ENCODE measurements around the gene SEMA5A. TPM values are rescaled to one million over a fixed set of nuclear protein-coding genes. Genes with fewer than 3 reads are reported as not detected.

The SEMA5A gene
- total RNA-seq, 2 experiments from 2014 or later, result 1.1 to 1.7 TPM

DNA sequence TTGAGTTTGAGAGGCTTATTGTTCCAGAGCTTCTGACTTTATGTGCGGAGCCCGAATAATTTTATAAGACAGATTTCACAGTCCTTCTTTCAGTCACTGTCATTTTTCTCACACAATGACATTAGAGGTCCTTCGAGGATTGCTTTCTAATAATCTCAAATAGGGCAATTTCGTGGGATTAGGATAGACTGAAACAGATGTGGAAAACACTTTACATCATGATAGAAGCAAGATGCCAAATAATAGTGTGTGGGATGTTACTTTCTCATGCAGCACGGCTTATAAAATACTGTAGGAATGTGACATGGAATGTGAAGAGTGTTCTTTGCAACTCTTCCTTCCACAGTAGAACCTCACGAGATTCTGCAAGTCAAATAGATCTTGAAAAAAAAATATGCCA lies 451.3 kb downstream of the SEMA5A start:
- ChIA-PET POLR2A (no interaction called here), CTCF (interaction anchor here (0.6 kb wide), 1 partner anchor 1120 kb away, joined by 4 read pairs; no protein-coding TSS in a partner anchor)
- no peak overlapping the region for H3K27ac Mint-ChIP-seq
- no peaks in the 10 kb centered on the region for H3K36me3 Mint-ChIP-seq (ENCODE audit: low read depth)
- DNase-seq, result no peak
- H3K4me1 Mint-ChIP-seq, result no peaks in the 10 kb centered on the region
- peaks cover 6% of the 10 kb centered on the region for H3K9me3 Mint-ChIP-seq
- H3K27me3 Mint-ChIP-seq, result no peaks in the 10 kb centered on the region
- no peak overlapping the region for H3K4me3 Mint-ChIP-seq

DNA sequence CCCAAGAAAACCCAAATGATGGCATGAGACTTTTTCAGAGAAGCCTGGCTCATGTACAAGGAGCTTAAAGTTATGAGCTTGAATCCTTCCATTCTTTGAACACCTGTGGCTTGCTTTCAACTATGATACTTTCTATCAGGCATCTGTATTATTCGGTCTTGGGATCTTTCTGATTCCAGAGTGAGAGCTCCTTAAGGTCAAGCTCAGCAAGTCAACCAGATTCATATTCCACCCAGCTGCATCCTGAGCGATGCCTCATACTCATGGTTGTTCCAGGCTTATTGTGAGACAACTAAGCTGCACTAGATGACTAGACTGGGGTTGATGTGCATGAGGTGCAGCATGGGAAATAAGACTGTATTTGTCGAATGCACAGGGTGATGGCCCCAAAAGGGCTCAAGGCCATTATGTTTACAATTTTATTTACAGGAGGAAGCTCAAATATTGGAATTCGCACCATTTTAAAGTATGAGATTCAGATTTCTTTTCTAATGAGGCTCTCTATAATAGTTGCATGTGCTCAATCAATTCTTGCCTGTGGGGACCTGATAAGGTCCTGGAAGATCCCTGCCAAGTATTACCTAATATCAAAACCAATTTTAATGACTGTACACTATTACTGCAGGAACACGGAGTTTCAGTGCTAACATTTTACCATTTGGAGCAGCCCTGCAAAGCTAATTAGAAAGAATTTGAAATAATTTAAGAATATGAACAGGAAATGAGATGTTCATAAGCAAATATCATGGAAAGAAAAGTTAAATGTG lies 453.8 kb downstream of the SEMA5A start:
- no peak overlapping the region for H3K27ac Mint-ChIP-seq
- no peaks in the 10 kb centered on the region for H3K36me3 Mint-ChIP-seq (ENCODE audit: low read depth)
- DNase-seq, result no peak
- ChIA-PET CTCF (no interaction called here), POLR2A (no interaction called here)
- peaks cover 6% of the 10 kb centered on the region for H3K9me3 Mint-ChIP-seq
- H3K4me1 Mint-ChIP-seq, result no peaks in the 10 kb centered on the region
- H3K4me3 Mint-ChIP-seq, result no peak overlapping the region
- H3K27me3 Mint-ChIP-seq, result no peaks in the 10 kb centered on the region

DNA sequence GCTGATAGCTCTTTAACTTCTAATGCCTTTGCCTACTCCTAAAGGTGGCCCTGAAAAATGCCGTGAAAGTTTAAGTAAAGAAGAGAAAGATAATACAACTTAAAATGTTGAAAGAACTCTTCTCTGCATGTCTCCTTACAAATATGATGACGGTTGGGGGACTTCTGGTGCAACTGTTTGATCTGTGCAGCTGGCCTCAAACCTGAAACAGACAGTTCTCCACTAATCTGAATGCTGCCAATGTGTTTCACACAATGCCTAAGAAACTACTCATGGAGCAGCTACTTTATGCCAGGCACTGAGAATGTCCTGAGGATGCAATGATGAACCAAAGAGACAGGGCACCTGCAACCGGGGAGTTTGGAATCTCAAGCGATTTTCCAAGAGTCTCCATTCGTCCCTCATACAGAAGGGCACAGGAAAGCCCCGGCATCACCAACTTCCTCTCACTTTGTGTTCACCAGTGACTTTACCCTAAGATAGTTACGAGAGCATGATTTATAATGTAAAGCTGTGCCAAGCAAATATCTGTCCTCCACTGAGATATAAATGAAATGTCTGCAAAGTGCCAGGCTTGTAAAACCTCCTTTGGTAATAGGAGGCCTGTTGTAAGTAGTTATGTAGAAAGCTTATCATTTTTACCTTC lies 455.4 kb downstream of the SEMA5A start:
- Mint-ChIP-seq H3K36me3 (ENCODE audit: low read depth) (no peaks in the 10 kb centered on the region), H3K4me1 (no peaks in the 10 kb centered on the region), H3K9me3 (peaks cover 9% of the 10 kb centered on the region), H3K27ac (no peak overlapping the region), H3K27me3 (no peaks in the 10 kb centered on the region), H3K4me3 (no peak overlapping the region)
- DNase-seq, result no peak
- ChIA-PET POLR2A (no interaction called here), CTCF (no interaction called here)

DNA sequence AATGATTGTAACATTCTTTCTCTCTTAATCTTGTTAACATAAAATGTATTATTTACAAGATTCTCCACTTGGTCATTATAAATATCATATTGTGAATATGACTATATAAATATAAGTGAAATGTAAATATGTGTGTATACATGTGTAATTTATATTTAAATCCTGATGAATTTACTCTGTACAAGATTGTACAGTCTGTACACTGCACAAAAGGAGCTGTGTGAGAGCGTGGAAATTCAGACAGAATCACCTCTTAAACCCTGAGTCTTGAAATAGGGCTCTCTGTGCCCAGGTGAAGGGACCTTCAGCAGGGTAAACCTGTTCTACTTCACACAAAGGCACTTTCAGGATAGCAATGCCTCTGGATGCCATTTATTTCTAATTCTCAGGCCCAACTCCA lies 456.0 kb downstream of the SEMA5A start:
- ChIA-PET CTCF (no interaction called here), POLR2A (no interaction called here)
- H3K9me3 Mint-ChIP-seq, result peaks cover 10% of the 10 kb centered on the region
- no peak overlapping the region for H3K27ac Mint-ChIP-seq
- H3K36me3 Mint-ChIP-seq (ENCODE audit: low read depth), result no peaks in the 10 kb centered on the region
- H3K27me3 Mint-ChIP-seq, result no peaks in the 10 kb centered on the region
- H3K4me1 Mint-ChIP-seq, result no peaks in the 10 kb centered on the region
- no peak overlapping the region for H3K4me3 Mint-ChIP-seq
- DNase-seq, result no peak

DNA sequence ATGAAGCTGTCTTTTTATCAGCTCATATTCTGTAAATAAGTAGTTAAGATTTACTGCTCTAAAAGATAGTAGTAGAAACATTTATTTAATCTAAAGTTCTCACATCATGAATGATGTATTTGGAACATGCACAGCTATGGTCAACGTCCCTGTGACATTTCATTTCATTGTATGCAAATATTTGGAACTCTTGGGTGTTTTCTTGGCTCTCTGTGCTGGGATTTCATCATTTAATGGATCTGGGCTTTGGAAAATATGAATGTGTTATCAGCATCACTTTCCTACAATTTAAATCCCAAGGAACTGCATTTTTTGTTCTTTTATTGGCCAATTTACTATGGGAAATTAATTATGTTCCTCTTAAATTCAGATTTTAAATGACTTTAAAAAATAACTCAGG lies 462.9 kb downstream of the SEMA5A start:
- no peaks in the 10 kb centered on the region for H3K36me3 Mint-ChIP-seq (ENCODE audit: low read depth)
- no peaks in the 10 kb centered on the region for H3K4me1 Mint-ChIP-seq
- H3K27ac Mint-ChIP-seq, result no peak overlapping the region
- ChIA-PET CTCF (no interaction called here), POLR2A (no interaction called here)
- no peak overlapping the region for H3K4me3 Mint-ChIP-seq
- DNase-seq, result no peak
- peaks cover 20% of the 10 kb centered on the region for H3K9me3 Mint-ChIP-seq
- no peaks in the 10 kb centered on the region for H3K27me3 Mint-ChIP-seq

DNA sequence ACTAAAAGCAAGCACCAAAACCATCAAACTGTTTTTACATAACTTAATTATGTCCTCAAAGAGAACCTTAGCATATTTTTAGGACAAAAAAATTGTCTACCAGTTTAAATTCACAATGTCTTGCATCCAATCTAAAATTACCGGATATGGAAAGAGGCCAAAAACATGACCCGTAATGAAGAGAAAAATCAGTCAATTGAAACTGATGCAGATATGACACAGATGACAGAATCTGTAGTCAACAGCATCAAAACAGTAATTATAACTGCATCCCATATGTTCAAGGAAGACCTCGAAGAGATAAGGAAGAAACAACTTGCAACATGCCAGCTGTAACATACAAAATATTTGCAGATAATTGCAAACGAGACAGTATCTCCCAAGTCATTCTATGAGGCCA lies 473.2 kb downstream of the SEMA5A start:
- Mint-ChIP-seq H3K9me3 (peaks cover 2% of the 10 kb centered on the region), H3K4me3 (no peak overlapping the region), H3K4me1 (no peaks in the 10 kb centered on the region), H3K36me3 (ENCODE audit: low read depth) (no peaks in the 10 kb centered on the region), H3K27ac (no peak overlapping the region), H3K27me3 (no peaks in the 10 kb centered on the region)
- CTCF ChIA-PET, result no interaction called here
- DNase-seq, result no peak
- POLR2A ChIA-PET, result no interaction called here

DNA sequence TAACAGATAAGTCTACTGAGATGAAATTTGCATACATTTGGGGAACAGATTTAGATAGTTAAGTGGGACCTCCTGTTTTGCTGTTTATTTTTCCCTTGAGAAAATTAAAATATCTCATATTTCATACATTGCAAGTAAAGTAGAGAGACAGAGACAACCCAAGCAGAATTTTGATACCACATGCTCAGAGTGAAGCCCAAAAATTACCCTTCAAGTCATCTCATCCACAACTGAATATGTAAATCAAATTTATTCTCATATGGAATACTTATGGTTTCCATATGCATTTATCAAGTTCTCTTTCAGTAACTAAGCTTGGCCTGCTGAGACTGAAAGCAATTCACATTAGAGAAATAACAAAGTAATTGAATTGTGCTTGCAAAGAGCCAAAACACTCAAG lies 474.4 kb downstream of the SEMA5A start:
- H3K27ac Mint-ChIP-seq, result no peak overlapping the region
- CTCF ChIA-PET, result no interaction called here
- no peaks in the 10 kb centered on the region for H3K36me3 Mint-ChIP-seq (ENCODE audit: low read depth)
- H3K9me3 Mint-ChIP-seq, result peaks cover 2% of the 10 kb centered on the region
- POLR2A ChIA-PET, result no interaction called here
- no peak for DNase-seq
- no peak overlapping the region for H3K4me3 Mint-ChIP-seq
- H3K27me3 Mint-ChIP-seq, result no peaks in the 10 kb centered on the region
- H3K4me1 Mint-ChIP-seq, result no peaks in the 10 kb centered on the region

DNA sequence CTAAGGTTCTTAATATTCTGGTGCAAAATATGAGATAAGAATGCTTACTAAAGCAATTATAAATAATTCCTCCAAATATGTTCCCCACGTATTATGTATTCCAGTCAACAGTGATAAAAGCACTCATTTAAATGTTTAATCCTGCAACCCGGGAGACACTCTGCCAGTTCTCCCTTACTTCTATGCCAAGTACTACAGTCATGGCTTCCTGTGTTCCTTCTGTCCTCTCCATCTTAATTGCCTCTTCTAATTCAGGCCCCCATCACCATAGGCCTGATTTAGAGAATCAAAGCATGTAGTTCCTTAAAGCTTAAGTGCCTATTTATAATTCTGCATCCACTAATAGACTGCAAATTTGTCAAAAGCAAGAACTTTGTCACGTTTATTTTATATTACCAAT lies 474.8 kb downstream of the SEMA5A start:
- Mint-ChIP-seq H3K27me3 (no peaks in the 10 kb centered on the region), H3K4me3 (no peak overlapping the region), H3K9me3 (peaks cover 2% of the 10 kb centered on the region), H3K27ac (no peak overlapping the region), H3K4me1 (no peaks in the 10 kb centered on the region), H3K36me3 (ENCODE audit: low read depth) (no peaks in the 10 kb centered on the region)
- ChIA-PET CTCF (no interaction called here), POLR2A (no interaction called here)
- DNase-seq, result no peak

DNA sequence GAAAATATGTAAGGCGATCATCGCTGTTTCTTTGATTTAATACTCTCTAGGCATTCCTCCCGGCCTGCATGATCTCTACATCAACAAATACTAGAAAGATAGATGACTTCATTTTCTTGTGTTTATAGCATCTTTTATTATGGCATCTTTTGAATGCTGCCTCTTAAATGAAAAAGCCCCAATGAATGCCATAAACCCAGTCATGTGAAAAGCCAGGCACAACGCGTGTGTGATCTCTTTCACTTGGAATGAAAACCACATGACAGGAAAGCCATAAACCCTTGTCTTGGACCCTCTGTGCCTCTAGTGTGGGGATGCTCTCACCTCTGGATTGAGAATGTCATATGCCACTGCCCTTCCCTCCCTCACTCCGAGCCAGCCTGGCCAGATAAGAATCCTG lies 476.2 kb downstream of the SEMA5A start:
- ChIA-PET POLR2A (no interaction called here), CTCF (no interaction called here)
- Mint-ChIP-seq H3K4me3 (no peak overlapping the region), H3K9me3 (peaks cover 2% of the 10 kb centered on the region), H3K27ac (no peak overlapping the region), H3K27me3 (no peaks in the 10 kb centered on the region), H3K4me1 (no peaks in the 10 kb centered on the region), H3K36me3 (ENCODE audit: low read depth) (no peaks in the 10 kb centered on the region)
- DNase-seq, result no peak

DNA sequence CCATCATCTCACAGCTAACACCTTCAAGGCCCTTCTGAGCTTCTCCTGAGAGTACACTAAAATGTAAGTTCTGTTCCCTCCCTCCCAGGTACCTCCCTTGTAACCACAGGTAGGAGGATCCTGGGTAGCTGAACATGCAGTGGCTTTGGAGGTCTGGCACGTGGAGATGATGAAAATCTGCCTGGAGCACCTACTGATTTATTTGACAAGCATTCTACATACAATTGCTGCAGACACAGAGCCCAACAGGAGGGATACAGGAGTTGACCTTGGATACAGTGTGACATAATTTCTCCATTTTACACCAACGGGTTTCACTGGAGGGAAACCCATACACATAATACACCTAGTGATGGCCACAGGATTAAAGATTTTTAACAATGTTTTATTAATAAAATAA lies 478.7 kb downstream of the SEMA5A start:
- DNase-seq, result no peak
- peaks cover 10% of the 10 kb centered on the region for H3K9me3 Mint-ChIP-seq
- no peak overlapping the region for H3K27ac Mint-ChIP-seq
- no peaks in the 10 kb centered on the region for H3K36me3 Mint-ChIP-seq (ENCODE audit: low read depth)
- ChIA-PET POLR2A (no interaction called here), CTCF (no interaction called here)
- H3K4me3 Mint-ChIP-seq, result no peak overlapping the region
- H3K4me1 Mint-ChIP-seq, result no peaks in the 10 kb centered on the region
- no peaks in the 10 kb centered on the region for H3K27me3 Mint-ChIP-seq

DNA sequence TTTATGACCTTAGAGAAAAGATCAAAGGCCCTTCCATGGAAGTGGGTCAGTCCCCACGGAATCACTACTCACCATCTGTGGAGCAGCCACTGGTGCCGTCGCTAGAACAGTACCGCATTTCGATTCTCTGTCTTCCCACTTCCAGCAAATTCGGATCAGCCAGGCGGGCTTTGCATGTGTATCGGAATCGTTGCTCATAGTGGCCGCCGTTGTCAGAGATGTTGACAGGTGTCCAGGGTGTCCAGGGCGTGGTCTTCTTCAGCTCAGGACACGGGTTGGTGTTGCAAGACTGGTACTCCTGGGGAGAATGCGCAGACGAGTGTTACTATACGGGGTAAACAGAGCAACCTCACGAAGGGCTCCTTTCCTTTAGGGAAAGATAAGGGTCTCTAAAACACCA lies 479.5 kb downstream of the SEMA5A start:
- ChIA-PET CTCF (no interaction called here), POLR2A (no interaction called here)
- Mint-ChIP-seq H3K36me3 (ENCODE audit: low read depth) (no peaks in the 10 kb centered on the region), H3K4me3 (no peak overlapping the region), H3K9me3 (peaks cover 10% of the 10 kb centered on the region), H3K4me1 (no peaks in the 10 kb centered on the region), H3K27ac (no peak overlapping the region), H3K27me3 (no peaks in the 10 kb centered on the region)
- DNase-seq, result no peak

DNA sequence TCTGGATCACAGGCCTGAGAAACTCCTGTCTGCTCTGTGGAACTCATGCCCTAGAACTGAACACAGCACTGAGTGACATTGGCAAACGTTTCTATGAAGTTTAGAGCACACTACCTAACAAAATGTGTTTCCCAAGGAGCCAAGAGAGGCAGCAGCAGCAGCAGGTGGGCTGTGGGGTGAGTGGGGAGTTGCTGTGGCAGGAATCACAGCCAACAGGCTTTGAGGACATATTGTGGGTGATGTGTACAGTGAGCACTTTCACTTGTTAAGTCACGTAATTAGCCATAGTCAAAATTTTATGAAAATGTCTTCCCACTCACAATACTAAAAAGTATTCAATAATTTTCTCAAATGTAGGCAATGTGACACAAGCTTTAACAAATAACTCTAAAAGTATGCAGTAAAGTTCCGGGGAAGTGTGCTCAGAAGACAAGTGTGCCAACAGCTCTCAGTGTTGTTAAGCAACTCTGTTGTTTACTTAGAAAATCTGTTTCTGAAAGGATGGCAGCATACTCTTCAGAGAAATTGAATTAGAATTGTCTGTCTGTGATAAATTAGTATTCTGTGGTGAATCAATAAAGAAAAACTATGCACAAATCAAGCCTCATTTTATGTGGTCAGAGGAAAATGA lies 482.1 kb downstream of the SEMA5A start:
- CTCF ChIA-PET, result no interaction called here

DNA sequence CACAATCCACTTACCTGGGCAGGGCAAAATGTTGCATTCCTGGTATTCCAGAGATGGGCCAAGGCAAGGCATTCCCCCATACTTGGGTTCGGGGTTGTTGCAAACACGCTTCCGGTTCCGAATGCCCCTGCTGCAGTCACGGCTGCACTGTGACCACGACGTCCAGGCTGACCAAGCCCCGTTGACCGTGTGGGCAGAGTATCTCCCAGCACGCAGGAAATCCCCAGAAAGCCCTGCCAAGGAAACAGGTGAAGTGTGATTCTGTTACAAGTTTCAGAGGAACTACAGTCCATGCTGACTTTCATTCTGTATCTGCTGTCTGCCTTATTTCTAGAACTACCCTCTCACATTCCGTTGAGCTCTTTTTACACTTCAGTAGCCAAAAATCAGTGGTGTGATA lies 483.0 kb downstream of the SEMA5A start:
- CTCF ChIA-PET, result no interaction called here
- no peak overlapping the region for H3K4me3 Mint-ChIP-seq
- DNase-seq, result no peak
- no peak overlapping the region for H3K27ac Mint-ChIP-seq
- peaks cover 13% of the 10 kb centered on the region for H3K9me3 Mint-ChIP-seq
- no peaks in the 10 kb centered on the region for H3K27me3 Mint-ChIP-seq
- POLR2A ChIA-PET, result no interaction called here
- no peaks in the 10 kb centered on the region for H3K4me1 Mint-ChIP-seq
- H3K36me3 Mint-ChIP-seq (ENCODE audit: low read depth), result no peaks in the 10 kb centered on the region

More for the DNA sequence above, 482.1 kb downstream of the SEMA5A start:
- H3K36me3 Mint-ChIP-seq (ENCODE audit: low read depth), result no peaks in the 10 kb centered on the region
- POLR2A ChIA-PET, result no interaction called here
- DNase-seq, result no peak
- no peaks in the 10 kb centered on the region for H3K27me3 Mint-ChIP-seq
- peaks cover 13% of the 10 kb centered on the region for H3K9me3 Mint-ChIP-seq
- H3K4me1 Mint-ChIP-seq, result no peaks in the 10 kb centered on the region
- H3K4me3 Mint-ChIP-seq, result no peak overlapping the region
- no peak overlapping the region for H3K27ac Mint-ChIP-seq

Data from activated CD4-positive, alpha-beta memory T cell treated with anti-CD3 and anti-CD28 coated beads, Interleukin-2, amount 10 ng/mL, durations not matched to agents 7 days and 5 days (primary cell).